Loucy (cell line): ENCODE results near the gene EIF2S2.
A peak's percentile ranks its signal among the peaks of the same experiment; 100 is the strongest.

Source experiments
- H2AFZ ChIP-seq: fragments of 200-600 bp; sonication (generic); 2 replicates; pipeline ENCODE4 v1.6.0; 2016; ENCODE audit warnings: antibody characterized with exemption, mild to moderate bottlenecking, low read length, moderate library complexity
- H3F3A ChIP-seq: fragments of 200-600 bp; 2 replicates; pipeline ENCODE4 v1.6.0; 2016; ENCODE audit warnings: antibody characterized with exemption, low read depth, mild to moderate bottlenecking
- H3K27me3 ChIP-seq: fragments of 200-600 bp; sonication (generic); 2 replicates; pipeline ENCODE4 v1.6.1; 2014; ENCODE audit warnings: low read length, mild to moderate bottlenecking; ENCODE audit not compliant: insufficient read depth, poor library complexity, severe bottlenecking
- H3K36me3 ChIP-seq: fragments of 200-600 bp; sonication (generic); 2 replicates; pipeline ENCODE4 v1.6.1; 2016; ENCODE audit warnings: low read length; ENCODE audit not compliant: insufficient read depth
- H3K4me1 ChIP-seq: fragments of 200-600 bp; sonication (generic); 2 replicates; pipeline ENCODE4 v1.5.1; 2014; ENCODE audit warnings: low read length, mild to moderate bottlenecking; ENCODE audit not compliant: insufficient read depth, poor library complexity, severe bottlenecking
- H3K4me2 ChIP-seq: fragments of 200-600 bp; sonication (generic); 2 replicates; pipeline ENCODE4 v1.6.0; 2014; ENCODE audit warnings: antibody characterized with exemption, low read length, low read depth, mild to moderate bottlenecking; ENCODE audit not compliant: poor library complexity, severe bottlenecking
- H3K4me3 ChIP-seq: fragments of 200-600 bp; sonication (generic); 2 replicates; pipeline ENCODE4 v1.5.1; 2014; ENCODE audit warnings: low read length, mild to moderate bottlenecking, mixed read lengths; ENCODE audit not compliant: poor library complexity, severe bottlenecking
- H3K79me2 ChIP-seq: fragments of 200-600 bp; sonication (generic); 2 replicates; pipeline ENCODE4 v1.6.1; 2014; ENCODE audit warnings: low read length; ENCODE audit not compliant: insufficient read depth
- H3K9ac ChIP-seq: fragments of 200-600 bp; sonication (generic); 2 replicates; pipeline ENCODE4 v1.6.0; 2014; ENCODE audit warnings: mild to moderate bottlenecking, low read depth, low read length, moderate library complexity; ENCODE audit not compliant: poor library complexity, severe bottlenecking
- H3K9me2 ChIP-seq: fragments of 200-600 bp; sonication (generic); replicated peaks from 2 replicates; pipeline ENCODE4 v1.6.1; 2016; ENCODE audit warnings: low read depth, low read length, mixed read lengths
- H3K9me3 ChIP-seq: fragments of 200-600 bp; sonication (generic); 2 replicates; pipeline ENCODE4 v1.6.1; 2014; ENCODE audit warnings: mild to moderate bottlenecking, antibody characterized with exemption, low read length, low read depth; ENCODE audit not compliant: insufficient read depth
- H4K20me1 ChIP-seq: fragments of 200-600 bp; sonication (generic); 2 replicates; pipeline ENCODE4 v1.6.0; 2014; ENCODE audit warnings: antibody characterized with exemption, low read length, mild to moderate bottlenecking; ENCODE audit not compliant: insufficient read depth, poor library complexity, severe bottlenecking
- CTCF ChIP-seq: fragments of 200-600 bp; sonication (generic); conservative IDR thresholded peaks from 2 replicates; pipeline ENCODE4 v1.5.1; 2014; ENCODE audit warnings: mild to moderate bottlenecking, antibody characterized with exemption, low read length
- EZH2phosphoT487 ChIP-seq: fragments of 200-600 bp; IDR thresholded peaks from 2 replicates; pipeline ENCODE4 v1.6.1; 2018; ENCODE audit warnings: antibody characterized with exemption, mild to moderate bottlenecking, moderate library complexity, borderline replicate concordance

Gene EIF2S2

DNA sequence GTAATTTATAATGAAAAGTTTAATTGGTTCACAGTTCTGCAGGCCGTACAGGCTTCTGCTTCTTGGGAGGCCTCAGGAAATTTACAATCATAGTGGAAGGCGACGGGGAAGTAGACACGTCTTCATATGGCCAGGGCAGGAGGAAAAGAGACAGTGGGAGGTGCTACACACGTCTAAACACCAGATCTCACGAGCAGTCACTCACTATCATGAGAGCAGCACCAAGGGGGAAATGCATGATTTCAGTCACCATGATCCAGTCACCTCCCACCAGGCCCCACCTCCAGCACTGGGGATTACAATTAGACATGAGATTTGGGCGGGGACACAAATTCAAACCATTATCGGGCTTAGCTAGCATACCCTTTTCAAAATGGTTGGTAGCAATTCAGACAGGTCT is 41.2 kb downstream of the EIF2S2 start:
- Histone ChIP-seq H3K9ac (no peak overlapping the region), H3F3A (no peaks in the 10 kb centered on the region), H3K4me3 (no peak overlapping the region), H3K9me2 (no peaks in the 10 kb centered on the region), H3K27me3 (no peaks in the 10 kb centered on the region), H3K36me3 (peaks cover 51% of the 10 kb centered on the region; the same call in 1 of the 2 replicates), H4K20me1 (peaks cover 43% of the 10 kb centered on the region), H3K79me2 (peaks cover 51% of the 10 kb centered on the region), H3K4me2 (no peak overlapping the region), H3K9me3 (no peaks in the 10 kb centered on the region), H3K4me1 (peaks cover 6% of the 10 kb centered on the region), H2AFZ (no peak overlapping the region)
- TF ChIP-seq CTCF (no peak), EZH2phosphoT487 (no peak)

GRCh38 chr20:34070079-34070439 is 42.0 kb downstream of the EIF2S2 start:
- Histone ChIP-seq H3K9me3 (no peaks in the 10 kb centered on the region), H3K27me3 (no peaks in the 10 kb centered on the region), H2AFZ (no peak overlapping the region), H3K36me3 (peaks cover 50% of the 10 kb centered on the region; the same call in 1 of the 2 replicates), H3K4me3 (no peak overlapping the region), H3K79me2 (peaks cover 56% of the 10 kb centered on the region), H3K4me2 (no peak overlapping the region), H4K20me1 (peaks cover 50% of the 10 kb centered on the region), H3F3A (no peaks in the 10 kb centered on the region), H3K9ac (no peak overlapping the region), H3K9me2 (no peaks in the 10 kb centered on the region), H3K4me1 (peaks cover 6% of the 10 kb centered on the region)
- TF ChIP-seq EZH2phosphoT487 (no peak), CTCF (no peak)

GRCh38 chr20:34069341-34070078 is 42.5 kb downstream of the EIF2S2 start:
- Histone ChIP-seq H3K4me2 (no peak overlapping the region), H3K36me3 (peaks cover 50% of the 10 kb centered on the region; the same call in 1 of the 2 replicates), H3K79me2 (peaks cover 56% of the 10 kb centered on the region), H3F3A (no peaks in the 10 kb centered on the region), H4K20me1 (peaks cover 55% of the 10 kb centered on the region), H3K27me3 (no peaks in the 10 kb centered on the region), H3K9ac (no peak overlapping the region), H3K4me1 (peaks cover 6% of the 10 kb centered on the region), H3K4me3 (no peak overlapping the region), H3K9me2 (no peaks in the 10 kb centered on the region), H2AFZ (no peak overlapping the region), H3K9me3 (no peaks in the 10 kb centered on the region)
- peak; percentile 93 for TF ChIP-seq CTCF
- no peak for TF ChIP-seq EZH2phosphoT487
